Middle frontal gyrus (tissue), 1 donor: Measurements from ENCODE around the gene CBL.

Source experiments
- DNase-seq: peaks from one replicate; pipeline ENCODE4 v3.0.0-alpha.2; 2015; ENCODE audit warnings: low spot score; ENCODE audit errors: extremely low spot score

The CBL gene

DNA sequence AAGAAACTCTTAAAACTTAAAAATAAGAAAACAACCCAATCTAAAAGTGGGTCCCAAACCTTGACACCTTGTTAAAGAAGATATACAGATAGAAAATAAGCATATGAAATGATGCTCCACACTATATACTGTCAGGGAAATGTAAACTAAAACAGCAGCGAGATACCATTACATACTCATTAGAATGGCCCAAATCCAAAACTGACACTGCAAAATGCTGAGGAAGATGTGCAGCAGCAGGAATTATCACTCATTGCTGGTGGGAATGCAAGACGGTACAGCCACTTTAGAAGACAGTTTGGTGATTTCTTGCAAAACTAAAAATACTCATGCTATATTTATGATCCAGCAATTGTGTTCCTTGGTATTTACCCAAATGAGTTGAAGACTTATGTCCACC, 123.2 kb downstream of the CBL start:
- DNase-seq = no peak

DNA sequence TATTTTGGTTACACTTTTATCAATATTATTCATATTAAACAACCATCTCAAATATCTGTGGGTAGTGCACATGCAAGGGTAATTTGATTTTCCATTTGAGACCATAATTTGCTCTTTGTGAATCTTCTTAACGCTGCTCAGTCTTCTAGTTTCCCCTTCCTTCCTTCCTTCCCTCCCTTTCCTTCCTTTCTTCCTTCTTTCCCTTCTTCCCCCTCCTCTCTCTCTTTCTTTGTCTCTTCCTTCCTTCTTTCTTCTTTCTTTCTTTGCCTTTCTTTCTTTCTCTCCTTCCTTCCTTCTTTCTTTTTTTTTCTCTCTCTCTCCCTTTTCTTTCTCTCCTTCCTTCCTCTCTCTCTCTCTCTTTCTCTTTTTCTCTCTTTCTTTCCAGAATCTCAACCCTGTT, 124.1 kb downstream of the CBL start:
- no peak for DNase-seq

DNA sequence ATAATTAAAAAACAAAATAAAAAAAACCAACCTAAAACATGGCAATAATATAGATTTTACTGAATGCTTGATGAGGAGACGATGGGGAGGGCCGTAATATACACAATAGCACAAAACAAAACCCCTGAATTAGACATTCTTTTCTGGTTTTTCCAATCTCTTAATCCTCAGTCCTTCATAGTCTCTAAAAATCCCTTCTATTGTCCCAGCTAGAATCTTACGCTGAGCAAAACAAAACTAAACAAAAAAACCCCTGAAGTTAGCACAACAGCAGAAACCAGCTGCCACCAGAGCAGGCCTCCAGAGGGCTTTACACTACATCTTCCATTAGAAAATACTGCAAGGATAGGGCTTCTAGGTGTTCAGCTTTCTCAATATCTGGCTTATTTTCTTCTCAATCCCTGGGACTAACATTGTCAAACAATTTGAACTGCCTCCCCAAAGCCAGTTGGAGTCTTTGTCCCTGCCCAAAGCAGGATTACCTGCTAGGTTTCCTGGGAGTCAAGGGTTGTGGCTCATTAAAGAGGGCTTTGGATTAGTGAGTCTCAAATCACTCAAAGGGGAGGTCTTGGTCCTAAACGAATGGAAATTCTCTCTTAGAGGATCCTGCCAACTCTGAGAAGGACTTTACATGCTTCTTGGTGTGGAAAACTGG, 126.1 kb downstream of the CBL start:
- no peak for DNase-seq

DNA sequence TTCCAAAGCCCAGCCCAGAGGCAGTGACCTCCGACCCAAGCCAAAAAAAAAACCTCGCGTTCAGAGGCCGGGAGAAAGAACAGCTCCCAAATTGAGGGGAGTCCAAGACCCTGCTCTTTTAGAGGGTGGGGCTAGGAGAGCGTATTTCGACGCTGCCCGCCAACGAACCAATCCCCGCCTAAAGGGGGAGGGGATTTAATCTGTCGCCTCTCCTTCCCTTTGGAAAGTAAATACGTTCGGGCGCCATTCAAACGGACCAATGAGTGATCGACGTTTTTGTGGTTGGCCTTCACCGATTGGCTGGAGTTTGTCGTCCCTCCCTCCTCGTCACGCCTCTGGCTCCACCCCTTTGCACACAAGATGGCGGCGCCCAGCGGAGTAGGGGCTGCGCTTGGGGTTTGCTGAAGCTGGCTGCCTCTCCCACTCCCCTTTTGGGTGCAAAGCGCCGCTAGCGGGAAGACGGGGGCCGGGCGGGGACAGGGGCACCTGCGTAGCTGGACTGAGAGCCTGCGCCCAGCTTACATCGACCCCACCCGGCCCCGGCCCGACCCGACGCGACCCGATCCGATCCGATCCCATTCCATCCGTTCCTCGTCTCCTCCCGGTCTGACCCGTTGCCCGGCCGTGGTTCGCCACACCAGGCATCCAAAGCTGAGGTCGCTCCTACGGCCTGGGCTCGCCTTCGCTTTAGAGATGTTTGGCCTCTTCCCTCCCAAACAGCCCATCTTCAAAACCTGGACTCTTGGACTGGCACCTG, 128.2 kb downstream of the CBL start, which contains the start of gene RNF26:
TSS of gene RNF26 (plus strand) at position 354 of the 757 bp plus-strand sequence. CDS start 596 bp downstream, outside the sequence.
- DNase-seq = peak; percentile 98

DNA sequence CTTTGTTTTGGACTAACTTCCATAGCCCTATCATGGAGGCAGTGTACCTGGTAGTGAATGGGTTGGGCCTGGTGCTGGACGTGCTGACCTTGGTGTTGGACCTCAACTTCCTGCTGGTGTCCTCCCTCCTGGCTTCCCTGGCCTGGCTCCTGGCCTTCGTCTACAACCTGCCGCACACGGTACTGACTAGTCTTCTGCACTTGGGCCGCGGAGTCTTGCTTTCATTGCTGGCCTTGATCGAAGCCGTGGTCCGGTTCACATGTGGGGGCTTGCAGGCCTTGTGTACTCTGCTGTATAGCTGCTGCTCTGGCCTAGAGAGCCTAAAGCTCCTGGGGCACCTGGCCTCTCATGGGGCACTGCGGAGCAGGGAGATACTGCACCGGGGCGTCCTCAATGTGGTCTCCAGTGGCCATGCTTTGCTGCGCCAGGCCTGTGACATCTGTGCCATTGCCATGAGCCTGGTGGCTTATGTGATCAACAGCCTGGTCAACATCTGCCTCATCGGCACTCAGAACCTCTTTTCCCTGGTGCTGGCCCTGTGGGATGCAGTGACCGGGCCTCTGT, 129.0 kb downstream of the CBL start:
- DNase-seq = no peak

DNA sequence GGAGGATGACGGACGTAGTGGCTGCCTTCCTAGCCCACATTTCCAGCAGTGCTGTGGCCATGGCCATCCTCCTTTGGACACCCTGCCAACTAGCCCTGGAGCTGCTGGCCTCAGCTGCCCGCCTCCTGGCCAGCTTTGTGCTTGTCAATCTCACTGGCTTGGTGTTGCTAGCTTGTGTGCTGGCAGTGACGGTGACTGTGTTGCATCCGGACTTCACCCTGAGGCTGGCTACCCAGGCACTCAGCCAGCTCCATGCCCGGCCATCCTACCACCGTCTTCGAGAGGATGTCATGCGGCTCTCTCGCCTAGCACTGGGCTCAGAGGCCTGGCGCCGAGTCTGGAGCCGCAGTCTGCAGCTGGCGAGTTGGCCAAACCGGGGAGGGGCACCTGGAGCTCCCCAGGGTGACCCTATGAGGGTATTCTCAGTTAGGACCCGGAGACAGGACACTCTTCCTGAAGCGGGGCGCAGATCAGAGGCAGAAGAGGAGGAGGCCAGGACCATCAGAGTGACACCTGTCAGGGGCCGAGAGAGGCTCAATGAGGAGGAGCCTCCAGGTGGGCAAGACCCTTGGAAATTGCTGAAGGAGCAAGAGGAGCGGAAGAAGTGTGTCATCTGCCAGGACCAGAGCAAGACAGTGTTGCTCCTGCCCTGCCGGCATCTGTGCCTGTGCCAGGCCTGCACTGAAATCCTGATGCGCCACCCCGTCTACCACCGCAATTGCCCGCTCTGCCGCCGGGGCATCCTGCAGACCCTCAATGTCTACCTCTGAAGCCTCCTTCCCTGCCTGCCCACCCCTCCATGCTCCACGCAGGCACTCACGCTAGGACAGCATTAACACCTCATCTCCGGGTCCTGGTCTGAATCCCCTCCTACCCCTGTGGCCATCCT, 129.8 kb downstream of the CBL start:
- DNase-seq = no peak

DNA sequence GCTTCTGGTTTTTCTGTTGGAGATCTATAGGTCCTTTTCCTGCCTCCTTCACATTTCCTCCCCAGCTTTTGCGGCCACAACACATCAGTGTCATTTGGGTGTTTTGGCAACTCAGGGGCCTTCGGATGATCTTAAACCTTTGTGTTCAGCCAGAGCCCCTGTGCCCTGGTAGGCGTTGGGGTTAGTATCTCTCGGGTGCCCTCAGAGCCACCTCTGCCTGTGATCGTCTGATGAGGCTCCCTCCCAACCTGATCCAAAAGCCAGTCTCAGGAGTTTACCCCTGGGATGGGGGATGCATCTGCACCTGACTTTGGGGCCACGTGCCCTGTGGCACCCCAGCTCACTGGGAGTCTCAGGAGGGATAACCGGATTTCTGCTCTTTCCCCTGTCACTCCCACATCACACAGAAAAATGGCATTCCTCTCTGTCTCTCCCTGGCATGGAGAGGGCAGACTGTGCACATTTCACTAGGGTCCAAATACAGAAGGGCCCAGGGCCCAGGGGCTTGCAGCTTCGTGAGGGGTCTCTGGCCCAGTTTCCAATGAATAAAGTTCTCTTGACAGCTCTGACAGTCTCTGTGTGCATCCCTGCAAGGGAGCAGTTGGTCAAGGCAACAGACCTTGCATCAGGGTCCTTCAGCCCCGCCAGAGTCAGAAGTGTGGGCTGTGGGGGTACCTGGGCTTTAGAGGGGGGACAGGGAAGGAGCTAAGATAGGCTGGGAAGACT, 130.8 kb downstream of the CBL start:
- DNase-seq = no peak

DNA sequence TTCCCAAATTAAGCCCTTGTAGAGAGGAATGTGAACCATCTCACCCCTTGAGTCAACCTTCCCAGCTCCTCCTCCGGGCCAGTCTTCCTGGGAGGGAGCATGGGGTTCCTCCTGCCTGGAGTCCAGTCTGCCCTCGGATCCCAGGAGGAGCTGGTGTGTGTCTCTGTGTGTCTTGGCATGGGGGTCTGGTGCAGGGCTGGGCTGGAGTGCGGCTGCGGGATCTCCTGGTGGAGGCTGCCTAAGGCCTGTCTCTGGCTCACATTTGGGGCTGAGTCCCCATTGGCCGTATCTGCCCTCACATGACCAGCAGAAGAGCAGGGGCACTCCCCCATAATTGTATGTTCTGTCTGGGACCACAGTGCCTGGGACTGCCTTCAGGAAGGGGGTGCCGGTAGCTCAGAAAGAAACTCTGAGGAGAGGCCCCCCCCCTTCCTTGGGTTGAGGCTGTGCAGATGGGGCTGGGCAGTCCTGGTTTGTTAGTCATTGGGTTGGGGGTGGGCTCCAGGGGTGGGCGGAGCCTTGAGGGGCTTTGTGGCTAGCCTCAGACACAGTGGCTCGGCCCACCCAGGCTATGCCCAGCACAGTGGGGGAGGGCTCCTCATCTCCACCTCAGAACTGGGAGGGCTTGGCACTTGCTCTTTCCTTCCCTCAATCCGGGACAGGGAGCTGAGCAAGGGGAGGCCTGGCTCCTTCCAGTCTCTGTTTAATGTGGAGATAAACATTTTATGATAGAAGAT, 131.6 kb downstream of the CBL start:
- DNase-seq = no peak

DNA sequence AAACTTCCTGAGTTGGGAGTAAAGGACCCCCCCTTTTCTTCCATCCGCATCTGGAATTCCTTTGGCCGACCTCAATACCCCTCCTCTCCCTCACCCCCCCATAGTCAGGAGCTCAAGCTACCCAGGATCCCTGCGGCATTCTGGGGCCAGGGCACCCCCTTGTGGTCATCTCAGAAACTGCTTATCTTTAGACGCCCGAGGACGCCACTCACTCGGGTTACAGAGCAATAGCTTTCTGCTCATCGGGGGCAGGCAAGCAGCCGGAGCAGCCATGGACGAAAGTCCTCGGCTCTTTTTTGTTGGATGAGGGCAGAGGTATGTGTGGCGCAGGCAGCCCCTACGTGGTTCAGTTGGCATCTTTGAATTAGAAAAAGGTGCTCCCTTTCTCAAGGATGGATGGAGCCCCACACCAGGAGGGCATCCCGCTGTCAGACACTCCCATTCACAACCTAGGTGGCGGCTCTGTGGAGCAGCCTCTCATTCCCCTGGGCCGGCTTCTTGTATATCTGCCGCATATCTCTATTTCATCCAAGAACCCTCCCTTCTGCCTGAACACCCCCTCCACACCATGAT, 132.3 kb downstream of the CBL start:
- no peak for DNase-seq

DNA sequence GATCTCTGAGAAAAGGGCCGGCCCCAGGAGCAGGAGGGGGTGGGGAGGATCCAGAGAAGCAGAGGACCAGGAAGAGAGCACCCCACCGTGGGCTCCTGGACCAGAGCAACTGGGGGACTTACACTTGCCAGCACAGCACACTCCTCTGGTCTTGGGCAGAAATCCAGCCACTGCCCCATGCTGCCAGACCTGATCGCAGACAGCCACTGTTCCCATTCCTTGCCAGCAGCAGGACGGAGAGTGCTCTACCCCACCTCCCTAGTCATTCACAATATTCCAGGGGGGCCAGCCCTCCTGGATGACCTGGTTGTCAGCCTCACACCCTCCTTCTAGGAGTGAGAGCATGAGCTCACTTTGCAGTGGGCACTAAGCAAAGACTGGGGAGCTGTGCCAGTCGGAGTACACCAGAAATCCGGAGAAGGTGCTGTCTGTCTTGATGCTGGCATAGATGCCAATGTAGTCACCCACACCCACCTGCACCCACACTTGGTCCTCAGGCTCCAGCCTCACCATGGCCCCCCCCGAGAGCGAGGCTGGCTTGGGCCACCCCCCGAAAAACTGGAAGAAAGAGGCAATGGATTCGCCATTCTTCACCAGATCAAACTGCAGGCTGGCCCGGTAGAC, 132.9 kb downstream of the CBL start:
- DNase-seq = no peak

DNA sequence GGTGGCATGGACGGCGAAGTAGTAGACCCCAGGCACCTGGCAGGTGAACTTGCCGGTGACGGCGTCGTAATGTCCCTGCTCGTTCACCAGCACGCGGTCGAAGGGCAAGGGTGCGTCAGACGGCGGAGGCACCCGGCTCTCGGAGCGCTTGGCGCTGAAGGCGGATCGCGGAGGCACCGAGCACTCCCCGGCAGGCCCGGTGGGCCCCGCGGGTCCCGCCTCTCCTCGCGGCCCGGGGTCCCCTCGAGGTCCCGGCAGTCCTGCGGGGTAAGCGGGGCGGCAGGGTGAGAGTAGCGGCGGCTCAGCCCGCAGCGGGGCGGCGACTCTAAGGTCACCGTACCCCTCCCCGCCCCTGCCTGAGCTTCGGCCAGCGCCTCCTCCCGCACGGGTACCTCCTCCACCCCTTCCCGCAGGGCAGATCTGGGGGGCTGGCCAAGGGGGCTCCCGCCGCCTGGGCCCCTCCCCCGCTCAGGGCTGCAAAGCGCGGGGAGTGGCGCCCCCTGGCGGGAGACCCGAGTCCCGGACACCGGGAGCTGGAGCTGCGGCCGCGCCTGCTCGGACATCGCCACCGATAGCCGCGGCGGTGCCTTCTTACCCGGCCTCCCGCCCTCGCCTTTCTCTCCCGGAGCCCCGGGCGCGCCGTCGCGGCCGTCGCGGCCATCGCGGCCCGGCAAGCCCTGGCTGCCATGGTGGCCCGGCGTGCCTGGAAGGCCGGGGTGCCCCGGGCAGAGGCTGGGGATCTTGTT, 133.6 kb downstream of the CBL start:
- DNase-seq = no peak

DNA sequence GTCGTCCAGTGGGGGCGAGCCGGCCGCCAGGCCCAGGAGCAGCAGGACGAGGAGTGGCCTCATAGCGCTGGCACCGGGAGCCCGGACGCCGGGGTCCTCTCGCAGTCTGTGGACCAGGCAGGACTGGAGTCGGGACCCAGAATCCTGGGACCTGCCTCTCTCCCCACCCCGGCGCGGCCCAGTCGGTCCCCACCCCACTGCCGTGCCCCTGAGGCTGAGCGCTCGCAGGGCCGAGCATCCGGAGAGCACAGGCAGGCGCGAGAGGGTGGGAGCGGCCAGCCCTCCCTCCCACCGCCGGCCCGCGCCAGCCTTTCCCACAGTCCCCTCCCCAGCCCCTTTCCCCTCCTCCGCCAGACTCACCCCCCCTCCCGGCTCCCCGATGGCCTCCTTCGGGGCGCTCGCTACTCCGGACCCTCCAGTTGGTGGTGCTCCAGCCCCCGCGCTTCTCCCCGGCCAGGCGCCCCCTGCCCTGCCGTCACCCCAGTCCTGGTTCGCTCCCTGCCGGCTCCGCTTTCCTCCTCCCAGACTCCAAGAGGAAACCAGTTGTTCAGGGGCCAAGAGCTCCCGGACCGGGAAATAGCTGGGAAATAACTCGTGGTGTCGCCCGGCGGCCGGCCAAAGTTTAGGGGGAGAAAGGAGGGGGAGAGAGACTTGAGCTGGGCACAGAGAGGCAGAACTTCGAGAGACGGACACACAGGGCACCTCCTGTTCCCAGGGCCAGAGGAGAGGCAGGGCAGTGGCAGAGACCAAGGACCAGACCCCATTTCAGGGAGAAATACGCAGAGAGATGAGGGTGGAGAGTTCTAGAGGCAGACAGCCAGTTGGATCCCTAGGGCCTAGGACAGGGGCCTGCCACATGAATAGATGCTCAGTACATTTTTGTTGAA, 134.4 kb downstream of the CBL start, which contains the start of gene C1QTNF5:
TSS of gene C1QTNF5 (minus strand) at position 549 of the 887 bp plus-strand sequence. CDS start at position 63, 486 bp downstream.
- no peak for DNase-seq

DNA sequence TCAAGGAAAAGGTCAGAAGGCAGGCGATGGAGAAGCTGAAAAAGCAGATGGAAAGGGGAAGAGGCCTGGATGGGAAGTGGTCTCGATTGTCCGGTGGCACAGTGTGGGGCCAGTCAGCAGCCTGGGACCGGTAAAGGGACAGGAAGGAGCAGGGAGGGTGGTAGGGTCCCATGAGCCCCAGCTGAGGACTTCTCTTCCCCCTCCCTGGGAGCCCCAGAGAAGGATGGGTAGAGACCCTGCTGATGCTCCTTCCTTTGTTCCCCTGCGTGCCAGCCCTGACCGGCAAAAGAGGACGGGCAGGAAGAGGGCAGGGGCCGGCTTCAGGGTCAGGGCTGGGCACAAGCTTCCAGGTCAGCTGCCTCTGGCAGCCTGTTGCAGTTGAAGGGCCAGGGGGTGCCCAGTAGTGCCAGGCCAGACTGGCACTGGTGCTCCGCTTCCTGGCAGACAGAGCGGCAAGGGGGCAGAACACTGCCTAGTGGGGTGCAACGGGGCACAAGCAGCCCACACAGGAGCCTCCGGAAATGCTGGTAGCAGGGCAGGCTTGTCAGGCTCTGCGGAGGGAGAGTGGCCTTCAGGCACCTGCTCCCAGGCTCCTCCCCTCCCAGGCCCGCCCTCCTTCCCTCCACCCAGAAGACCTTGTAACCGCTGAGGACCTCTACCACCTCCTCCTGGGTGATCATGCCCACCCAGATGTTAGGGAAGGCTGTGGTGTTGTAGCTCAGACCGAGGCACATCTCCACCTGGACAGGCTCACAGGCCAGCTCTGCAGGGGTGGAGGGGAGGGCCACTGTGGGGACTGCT, 135.3 kb downstream of the CBL start:
- DNase-seq = no peak

DNA sequence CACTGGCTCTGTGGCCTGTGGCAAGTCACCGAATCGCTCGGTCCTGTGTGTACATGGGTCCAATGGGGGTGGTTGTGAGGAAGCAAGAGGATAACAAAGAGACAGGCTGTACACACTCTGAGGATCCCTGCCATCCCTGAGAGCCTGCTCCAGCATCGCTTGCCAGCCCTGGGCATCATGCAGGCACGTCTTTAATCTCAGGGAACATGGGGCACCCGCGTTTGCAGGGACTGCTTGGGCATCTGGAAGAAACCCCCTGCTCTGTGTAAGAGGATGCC, 135.8 kb downstream of the CBL start:
- DNase-seq = no peak

DNA sequence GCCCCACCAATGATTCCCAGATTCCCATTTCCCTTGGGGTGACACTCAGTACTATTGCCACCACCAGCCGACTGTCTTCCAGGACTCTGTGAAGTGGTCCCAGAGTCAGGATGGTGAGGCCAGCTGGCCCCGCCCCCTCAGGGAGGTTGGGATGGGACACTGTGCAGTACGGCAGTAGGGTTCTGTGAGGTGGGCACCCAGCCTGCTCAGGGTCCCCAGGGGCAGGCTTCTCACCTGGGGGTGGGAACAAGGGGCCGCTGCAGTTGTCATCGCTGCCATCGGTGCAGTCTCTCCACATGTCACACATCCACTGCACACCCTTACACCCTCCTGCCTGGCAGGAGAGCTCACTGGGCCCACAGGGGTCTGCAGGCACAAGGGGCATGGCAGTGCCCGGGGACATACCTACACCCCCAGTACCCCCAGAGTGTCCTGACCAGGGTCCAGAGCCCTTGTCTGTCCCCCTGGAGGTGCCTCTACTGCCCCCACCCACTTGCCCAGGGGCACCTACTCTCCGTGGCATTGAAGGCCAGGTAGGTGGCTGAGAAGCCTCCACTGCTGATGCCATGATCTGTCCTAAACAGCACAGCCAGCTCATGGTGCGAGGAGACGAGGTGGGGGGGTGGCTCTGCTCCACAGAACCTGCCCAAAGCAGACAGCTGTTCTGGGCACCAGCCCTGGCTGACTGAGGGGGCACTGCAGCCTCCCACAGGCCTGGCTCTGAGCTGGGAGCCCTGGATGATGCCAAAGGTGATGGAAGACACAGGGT, 136.4 kb downstream of the CBL start:
- DNase-seq = no peak

DNA sequence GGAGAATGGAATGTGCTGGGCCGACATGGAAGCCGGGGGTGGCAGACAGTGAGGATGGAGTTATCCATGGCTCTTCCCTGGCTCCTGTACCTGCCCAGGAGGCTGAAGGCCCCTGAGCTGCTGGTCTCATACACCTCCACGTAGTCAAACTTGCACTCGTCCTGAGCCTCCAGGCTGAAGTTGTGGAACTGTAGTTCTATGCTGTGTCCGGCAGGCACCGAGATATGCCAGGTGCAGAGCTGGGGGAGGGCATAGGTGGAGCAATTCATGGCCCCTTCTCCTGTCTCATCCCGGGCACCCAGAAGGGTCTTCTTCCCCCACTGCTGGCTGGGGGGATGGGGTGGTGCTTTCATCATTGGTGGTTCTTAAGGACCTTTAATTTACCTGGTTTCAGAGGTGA, 137.6 kb downstream of the CBL start:
- DNase-seq = no peak
